Neural progenitor cell (in vitro differentiated cells): Measurements from ENCODE around the gene GRID1. TPM values are rescaled to one million over a fixed set of nuclear protein-coding genes. Genes with fewer than 3 reads are reported as not detected.

Source experiments
- DNase-seq: peaks from one replicate; pipeline ENCODE4 v3.0.0-alpha.2; 2016; ENCODE audit warnings: low spot score
- H2AFZ ChIP-seq: fragments of 200-600 bp; sonication (generic); replicated peaks from 2 replicates; pipeline ENCODE4 v1.6.1; 2016; ENCODE audit warnings: antibody characterized with exemption
- H3F3A ChIP-seq: fragments of 200-600 bp; sonication (generic); 2 replicates; pipeline ENCODE4 v1.6.1; 2016; ENCODE audit warnings: antibody characterized with exemption, low read depth
- H3K27ac ChIP-seq: fragments of 200-600 bp; sonication (generic); 2 replicates; pipeline ENCODE4 v1.5.1; 2016; ENCODE audit warnings: mild to moderate bottlenecking
- H3K27me3 ChIP-seq: fragments of 200-600 bp; sonication (generic); 2 replicates; pipeline ENCODE4 v1.6.1; 2016; ENCODE audit warnings: mild to moderate bottlenecking, moderate library complexity
- H3K36me3 ChIP-seq: fragments of 200-600 bp; sonication (generic); 2 replicates; pipeline ENCODE4 v1.5.1; 2016
- H3K4me1 ChIP-seq: fragments of 200-600 bp; sonication (generic); 2 replicates; pipeline ENCODE4 v1.6.1; 2016; ENCODE audit warnings: mixed run types
- H3K4me2 ChIP-seq: fragments of 200-600 bp; sonication (generic); 2 replicates; pipeline ENCODE4 v1.6.1; 2016
- H3K4me3 ChIP-seq: fragments of 200-600 bp; sonication (generic); 2 replicates; pipeline ENCODE4 v1.5.1; 2016
- H3K79me2 ChIP-seq: fragments of 200-600 bp; sonication (generic); 2 replicates; pipeline ENCODE4 v1.6.1; 2016; ENCODE audit warnings: low read depth
- H3K9ac ChIP-seq: fragments of 200-600 bp; sonication (generic); 2 replicates; pipeline ENCODE4 v1.6.1; 2016
- H3K9me3 ChIP-seq: fragments of 200-600 bp; sonication (generic); 2 replicates; pipeline ENCODE4 v1.5.1; 2016; ENCODE audit warnings: low read depth
- H4K20me1 ChIP-seq: fragments of 200-600 bp; sonication (generic); 2 replicates; pipeline ENCODE4 v1.6.1; 2016; ENCODE audit warnings: low read depth
- H3K27ac Mint-ChIP-seq: 3 replicates; pipeline ENCODE4 v1.8.0; 2021; ENCODE audit warnings: mixed read lengths
- H3K27me3 Mint-ChIP-seq: 2 replicates; pipeline ENCODE4 v1.8.0; 2022; ENCODE audit warnings: low read depth, mild to moderate bottlenecking, inconsistent platforms, moderate library complexity, mixed read lengths; ENCODE audit not compliant: insufficient read depth
- H3K36me3 Mint-ChIP-seq: 3 replicates; pipeline ENCODE4 v1.8.0; 2021; ENCODE audit warnings: mixed read lengths
- H3K4me1 Mint-ChIP-seq: 3 replicates; pipeline ENCODE4 v1.8.0; 2021; ENCODE audit warnings: mixed read lengths
- H3K4me3 Mint-ChIP-seq: 3 replicates; pipeline ENCODE4 v1.8.0; 2021; ENCODE audit warnings: mild to moderate bottlenecking, moderate library complexity, mixed read lengths
- H3K9me3 Mint-ChIP-seq: 3 replicates; pipeline ENCODE4 v1.8.0; 2020; ENCODE audit warnings: mixed read lengths
- CTCF ChIP-seq: fragments of 200-600 bp; sonication (generic); IDR thresholded peaks from 2 replicates; pipeline ENCODE4 v1.5.1; 2017; ENCODE audit warnings: antibody characterized with exemption, mild to moderate bottlenecking
- EZH2 ChIP-seq: fragments of 200-600 bp; sonication (generic); IDR thresholded peaks from 2 replicates; pipeline ENCODE4 v1.6.1; 2017; ENCODE audit warnings: antibody characterized with exemption, mild to moderate bottlenecking, moderate library complexity
- EZH2phosphoT487 ChIP-seq: fragments of 200-600 bp; sonication (generic); IDR thresholded peaks from 2 replicates; pipeline ENCODE4 v1.6.1; 2017; ENCODE audit warnings: antibody characterized with exemption
- total RNA-seq: library from RNA; depleted of rRNA; stranded (reverse); fragments of >200 nt; gene quantifications from 2 replicates; pipeline ENCODE4 v1.2.3, GENCODE V29; 2015; ENCODE audit warnings: low replicate concordance

The GRID1 gene
- total RNA-seq, 1 donor from 2014 or later = not detected

GRCh38 chr10:85610381-85611092 is 756.1 kb downstream of the GRID1 start:
- Mint-ChIP-seq H3K27me3 (peaks cover 5% of the 10 kb centered on the region), H3K9me3 (peaks cover 2% of the 10 kb centered on the region), H3K4me1 (peaks cover 6% of the 10 kb centered on the region), H3K27ac (no peak overlapping the region), H3K36me3 (peaks cover 3% of the 10 kb centered on the region), H3K4me3 (no peak overlapping the region)
- Histone ChIP-seq H2AFZ (no peak overlapping the region), H3K4me1 (no peaks in the 10 kb centered on the region), H3K36me3 (no peaks in the 10 kb centered on the region), H3K79me2 (no peaks in the 10 kb centered on the region), H3K27me3 (no peaks in the 10 kb centered on the region), H3K9me3 (no peaks in the 10 kb centered on the region), H3K4me3 (no peak overlapping the region), H3F3A (no peaks in the 10 kb centered on the region), H3K4me2 (no peak overlapping the region), H4K20me1 (no peaks in the 10 kb centered on the region), H3K9ac (no peak overlapping the region), H3K27ac (no peak overlapping the region)
- DNase-seq = no peak
- TF ChIP-seq CTCF (no peak), EZH2phosphoT487 (no peak), EZH2 (no peak)

GRCh38 chr10:85609509-85609908 is 757.1 kb downstream of the GRID1 start:
- peaks cover 6% of the 10 kb centered on the region for H3K4me1 Mint-ChIP-seq
- no peak overlapping the region for H3K4me3 ChIP-seq
- H3K4me2 ChIP-seq = no peak overlapping the region
- no peaks in the 10 kb centered on the region for H3K79me2 ChIP-seq
- no peak overlapping the region for H3K9ac ChIP-seq
- no peaks in the 10 kb centered on the region for H3K4me1 ChIP-seq
- no peak overlapping the region for H3K27ac Mint-ChIP-seq
- no peaks in the 10 kb centered on the region for H4K20me1 ChIP-seq
- peaks cover 2% of the 10 kb centered on the region for H3K9me3 Mint-ChIP-seq
- H2AFZ ChIP-seq = no peak overlapping the region
- no peaks in the 10 kb centered on the region for H3K27me3 ChIP-seq
- H3K27ac ChIP-seq = no peak overlapping the region
- H3F3A ChIP-seq = no peaks in the 10 kb centered on the region
- no peak for TF ChIP-seq EZH2phosphoT487
- no peak for TF ChIP-seq CTCF
- no peak for TF ChIP-seq EZH2
- H3K4me3 Mint-ChIP-seq = no peak overlapping the region
- no peaks in the 10 kb centered on the region for H3K36me3 ChIP-seq
- peaks cover 3% of the 10 kb centered on the region for H3K27me3 Mint-ChIP-seq
- peaks cover 3% of the 10 kb centered on the region for H3K36me3 Mint-ChIP-seq
- no peak for DNase-seq
- H3K9me3 ChIP-seq = no peaks in the 10 kb centered on the region

- H3K27ac Mint-ChIP-seq = no peak overlapping the region
- Histone ChIP-seq H3K36me3 (no peaks in the 10 kb centered on the region), H3K4me3 (no peak overlapping the region), H3K9me3 (no peaks in the 10 kb centered on the region), H3K4me2 (no peak overlapping the region), H3K4me1 (no peaks in the 10 kb centered on the region), H3F3A (no peaks in the 10 kb centered on the region), H4K20me1 (no peaks in the 10 kb centered on the region), H3K9ac (no peak overlapping the region), H2AFZ (no peak overlapping the region), H3K27me3 (no peaks in the 10 kb centered on the region), H3K79me2 (no peaks in the 10 kb centered on the region), H3K27ac (no peak overlapping the region)
- DNase-seq = no peak
- H3K4me1 Mint-ChIP-seq = peaks cover 6% of the 10 kb centered on the region
- H3K36me3 Mint-ChIP-seq = peaks cover 3% of the 10 kb centered on the region
- no peak for TF ChIP-seq CTCF
- TF ChIP-seq EZH2 = no peak
- TF ChIP-seq EZH2phosphoT487 = no peak
- peaks cover 3% of the 10 kb centered on the region for H3K27me3 Mint-ChIP-seq
- no peak overlapping the region for H3K4me3 Mint-ChIP-seq
- H3K9me3 Mint-ChIP-seq = peaks cover 2% of the 10 kb centered on the region
These were observed 757.9 kb downstream of the GRID1 start for GRCh38 chr10:85608706-85609105.
